Measurements from ENCODE around the gene SGCB.
"Not testable (repeated sequence)": the region's sequence is repeated elsewhere in the genome, so short reads cannot be mapped to it uniquely, and the experiment has no call there.

SGCB gene, protein sequence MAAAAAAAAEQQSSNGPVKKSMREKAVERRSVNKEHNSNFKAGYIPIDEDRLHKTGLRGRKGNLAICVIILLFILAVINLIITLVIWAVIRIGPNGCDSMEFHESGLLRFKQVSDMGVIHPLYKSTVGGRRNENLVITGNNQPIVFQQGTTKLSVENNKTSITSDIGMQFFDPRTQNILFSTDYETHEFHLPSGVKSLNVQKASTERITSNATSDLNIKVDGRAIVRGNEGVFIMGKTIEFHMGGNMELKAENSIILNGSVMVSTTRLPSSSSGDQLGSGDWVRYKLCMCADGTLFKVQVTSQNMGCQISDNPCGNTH

DNA sequence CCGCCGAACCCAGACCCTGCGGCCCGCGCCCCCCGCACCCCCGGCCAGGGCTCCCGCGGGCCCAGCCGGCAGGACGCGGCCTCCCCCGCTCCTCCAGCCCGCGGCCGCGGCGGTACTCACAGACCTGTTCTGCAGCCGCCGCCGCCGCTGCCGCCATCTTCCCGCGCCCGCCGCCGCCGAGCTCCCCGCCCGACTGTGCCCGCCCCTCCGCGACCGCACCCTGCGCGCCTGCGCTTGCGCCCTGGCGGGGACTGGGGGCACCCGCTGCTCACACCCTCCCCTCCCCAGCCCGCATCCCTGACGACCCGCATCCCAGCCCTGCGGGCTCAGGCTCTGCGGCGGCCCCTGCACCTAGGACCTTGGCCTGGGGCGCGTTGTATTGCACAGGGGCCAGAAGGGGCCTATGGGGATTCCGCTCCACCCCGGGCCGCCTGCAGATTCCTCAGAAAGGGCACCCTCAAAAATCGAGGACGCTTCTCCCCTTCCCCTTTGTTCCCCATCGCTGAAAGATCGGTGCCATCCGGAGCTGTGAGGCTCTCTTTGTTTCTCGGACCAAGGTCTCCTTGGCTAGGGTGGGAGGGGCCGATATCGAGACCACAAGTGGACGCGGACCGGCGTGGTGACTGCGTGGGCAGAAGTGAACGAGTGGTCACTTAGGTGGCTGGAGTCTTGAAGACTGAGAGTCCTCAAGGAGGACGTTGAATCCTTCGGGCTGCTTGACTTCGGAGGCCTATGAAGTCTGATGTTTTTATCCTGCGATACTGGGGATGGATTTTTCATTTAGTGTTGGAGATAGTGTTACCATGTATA is at the start of gene SGCB:
Gene SGCB (minus strand): TSS at position 197 of the 810 bp plus-strand sequence. CDS start 40 bp downstream, at position 157.
- peak in 1 of 2 experiments; percentile 21 for DNase-seq (ENCODE audit: low read depth in 2 of 2)

DNA sequence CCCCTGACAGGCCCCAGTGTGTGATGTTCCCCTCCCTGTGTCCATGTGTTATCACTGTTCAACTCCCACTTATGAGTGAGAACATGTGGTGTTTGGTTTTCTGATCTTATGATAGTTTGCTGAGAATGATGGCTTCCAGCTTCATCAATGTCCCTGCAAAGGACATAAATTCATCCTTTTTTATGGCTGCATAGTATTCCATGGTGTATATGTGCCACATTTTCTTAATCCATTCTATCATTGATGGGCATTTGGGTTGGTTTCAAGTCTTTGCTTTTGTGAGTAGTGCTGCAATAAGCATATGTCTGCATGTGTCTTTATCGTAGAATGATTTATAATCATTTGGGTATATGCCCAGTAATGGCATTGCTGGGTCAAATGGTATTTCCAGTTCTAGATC is 48.3 kb upstream of the SGCB start:
- not testable (repeated sequence) for DNase-seq (ENCODE audit: low read depth in 2 of 2)

DNA sequence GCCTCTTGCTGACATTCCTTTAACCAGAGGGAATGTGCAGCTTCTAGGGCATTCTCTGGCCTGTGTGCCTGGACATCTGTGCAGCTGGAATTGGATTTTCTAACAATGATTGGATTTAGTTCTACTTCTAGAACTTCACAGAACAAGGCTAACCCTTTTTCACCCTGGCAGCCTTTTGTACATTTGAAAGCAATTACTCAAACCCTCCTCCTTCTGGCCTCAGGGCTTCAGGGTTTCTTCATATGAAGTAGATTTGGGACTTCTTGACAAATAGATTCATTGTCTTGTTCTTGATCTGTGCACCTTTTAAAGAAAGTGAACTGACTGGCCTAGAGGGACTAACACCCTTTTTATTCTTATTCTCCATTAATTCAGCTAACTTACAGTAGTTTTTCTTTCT is 43.1 kb upstream of the SGCB start:
- no peak for DNase-seq (ENCODE audit: low read depth in 2 of 2)

DNA sequence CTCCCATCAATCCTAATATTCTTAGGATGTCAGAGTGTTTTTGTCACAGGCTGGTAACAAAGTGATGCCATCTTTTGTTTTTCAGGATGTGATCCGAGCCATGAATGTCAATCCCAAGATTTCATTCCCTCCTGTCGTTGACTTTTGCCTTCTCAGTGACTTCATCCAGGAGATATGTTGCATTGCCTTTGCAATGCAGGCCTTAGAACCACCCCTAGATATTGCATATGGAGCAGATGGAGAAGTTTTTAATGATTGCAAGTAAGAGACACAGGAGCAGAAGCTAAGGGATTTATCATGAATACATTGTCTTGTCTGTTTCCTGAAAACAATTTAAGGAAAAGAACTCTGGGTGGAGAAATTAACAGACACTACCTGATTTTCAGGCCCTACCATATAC is 41.6 kb upstream of the SGCB start:
- DNase-seq (ENCODE audit: low read depth in 2 of 2), result no peak

DNA sequence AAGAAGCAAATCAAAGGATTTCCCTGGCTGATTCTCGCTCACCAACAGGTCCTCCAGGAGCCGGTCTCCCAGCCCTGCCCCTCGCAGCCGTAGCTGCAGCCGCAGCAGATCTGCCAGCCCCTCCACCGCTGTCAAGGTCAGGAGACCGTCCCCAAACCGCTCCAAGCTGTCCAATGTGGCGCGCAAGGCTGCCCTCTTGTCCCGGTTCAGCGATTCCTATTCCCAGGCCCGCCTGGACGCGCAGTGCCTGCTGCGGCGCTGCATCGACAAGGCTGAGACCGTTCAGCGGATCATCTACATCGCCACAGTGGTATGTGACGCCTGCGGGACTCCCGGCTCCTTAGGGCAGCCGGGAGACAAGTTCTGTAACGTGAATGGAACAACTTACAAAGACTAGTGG is 38.6 kb upstream of the SGCB start:
- no peak for DNase-seq (ENCODE audit: low read depth in 2 of 2)

DNA sequence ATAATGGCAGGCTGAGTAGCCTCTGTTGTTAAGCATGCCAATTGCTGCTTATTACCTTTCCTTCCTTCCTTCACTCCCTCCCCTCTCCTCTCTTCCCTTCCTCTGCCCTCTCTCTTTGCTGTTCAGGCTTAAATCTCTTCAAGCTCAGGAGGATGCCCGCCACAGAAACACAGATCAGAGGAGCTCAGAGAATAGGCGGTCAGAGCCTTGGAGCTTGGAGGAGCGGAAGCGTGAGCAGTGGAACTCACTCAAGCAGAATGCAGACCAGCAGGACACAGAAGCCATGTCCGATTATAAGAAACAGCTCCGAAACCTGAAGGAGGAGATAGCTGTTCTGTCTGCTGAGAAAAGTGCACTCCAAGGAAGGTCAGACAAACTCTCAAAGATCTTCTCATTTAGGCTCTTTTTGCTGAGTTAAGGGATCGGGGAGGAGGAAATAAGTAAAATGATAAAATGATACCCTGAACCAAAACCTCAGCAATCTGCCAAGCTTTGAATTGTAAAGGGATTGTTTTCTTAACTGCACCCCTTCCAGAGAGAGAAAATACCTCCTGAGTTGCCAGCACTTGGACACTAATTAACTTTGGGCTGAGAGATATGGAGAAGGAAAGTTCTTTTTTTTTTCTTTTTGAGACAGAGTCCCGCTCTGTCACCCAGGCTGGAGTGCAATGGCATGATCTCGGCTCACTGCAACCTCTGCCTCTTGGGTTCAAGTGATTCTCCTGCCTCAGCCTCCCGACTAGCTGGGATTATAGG is 33.9 kb upstream of the SGCB start:
- no peak for DNase-seq (ENCODE audit: low read depth in 2 of 2)

DNA sequence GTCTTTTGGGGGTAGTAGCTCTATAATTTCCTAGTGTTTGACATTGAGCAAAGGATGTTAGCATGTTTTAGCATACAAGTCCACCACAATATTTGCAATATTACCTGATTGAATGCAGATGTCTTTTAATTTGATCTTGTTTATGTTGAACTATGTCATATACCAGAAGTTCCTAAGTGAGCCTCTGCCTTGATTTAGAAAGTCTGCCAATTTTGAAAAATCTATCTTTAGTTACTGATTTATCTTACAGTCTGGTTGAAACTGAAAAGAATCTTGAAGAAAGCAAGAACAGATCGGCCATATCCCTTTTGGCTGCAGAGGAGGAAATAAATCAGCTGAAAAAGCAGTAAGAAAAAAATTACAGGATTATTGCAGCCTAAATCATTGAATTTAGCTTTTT is 31.5 kb upstream of the SGCB start:
- DNase-seq (ENCODE audit: low read depth in 2 of 2), result no peak

DNA sequence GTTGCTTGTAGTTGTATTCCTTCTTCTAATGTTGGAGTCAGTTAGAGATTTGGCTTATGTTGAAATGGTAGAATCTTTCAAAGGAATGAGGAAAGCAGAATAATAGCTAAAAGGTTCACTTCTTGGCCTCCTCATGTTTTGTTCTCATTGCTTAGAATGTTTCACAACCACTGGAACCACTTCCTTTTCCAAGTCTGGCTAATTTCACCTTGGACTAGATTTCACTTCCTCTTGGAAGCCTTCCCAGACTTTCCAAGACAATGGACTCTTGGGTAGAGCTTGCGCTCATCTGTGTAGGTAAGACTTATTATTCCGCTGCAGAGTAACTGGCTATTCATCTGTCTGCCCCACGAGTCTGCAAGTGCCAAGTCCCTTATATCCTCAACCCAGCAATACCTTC is 21.3 kb upstream of the SGCB start:
- peak in 1 of 2 experiments; percentile 11 for DNase-seq (ENCODE audit: low read depth in 2 of 2)

DNA sequence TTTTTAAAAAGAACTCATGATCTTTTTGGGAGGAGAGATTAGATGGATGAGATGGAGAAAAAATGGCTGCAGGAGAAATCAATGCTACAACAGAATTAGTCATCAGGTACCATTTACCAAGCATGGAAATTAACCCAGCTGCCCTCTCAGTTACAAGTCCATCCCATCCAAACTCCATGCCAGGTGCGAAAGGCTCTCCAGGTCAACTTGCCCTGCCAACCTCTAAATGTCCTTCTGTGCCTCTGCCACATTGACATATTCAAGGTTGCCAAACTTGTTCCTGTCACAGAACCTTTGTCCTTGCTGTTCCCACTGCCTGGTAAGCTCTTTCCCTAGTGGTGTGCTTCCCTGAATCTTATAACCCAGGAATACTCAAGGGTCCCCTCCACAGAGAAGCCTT is 20.2 kb upstream of the SGCB start:
- no peak for DNase-seq (ENCODE audit: low read depth in 2 of 2)

DNA sequence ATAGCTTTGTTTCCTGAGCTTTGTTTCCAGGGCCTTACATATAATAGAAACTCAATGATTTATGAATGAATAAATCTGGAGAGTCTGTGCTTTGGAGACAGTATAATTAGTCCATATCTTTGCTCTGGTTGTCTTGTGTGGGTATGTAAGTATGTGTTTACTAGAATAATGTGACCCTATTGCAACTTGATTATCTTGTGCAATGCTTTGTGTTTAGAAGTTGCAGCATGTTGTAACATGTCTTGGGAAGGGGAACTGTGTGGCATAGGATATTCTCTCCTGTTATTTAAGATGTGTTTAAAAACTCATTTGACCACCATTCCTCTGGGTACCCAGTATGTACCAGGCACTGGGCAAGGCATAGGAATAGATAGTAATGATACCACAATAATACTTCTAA is 19.1 kb upstream of the SGCB start:
- DNase-seq (ENCODE audit: low read depth in 2 of 2), result no peak

DNA sequence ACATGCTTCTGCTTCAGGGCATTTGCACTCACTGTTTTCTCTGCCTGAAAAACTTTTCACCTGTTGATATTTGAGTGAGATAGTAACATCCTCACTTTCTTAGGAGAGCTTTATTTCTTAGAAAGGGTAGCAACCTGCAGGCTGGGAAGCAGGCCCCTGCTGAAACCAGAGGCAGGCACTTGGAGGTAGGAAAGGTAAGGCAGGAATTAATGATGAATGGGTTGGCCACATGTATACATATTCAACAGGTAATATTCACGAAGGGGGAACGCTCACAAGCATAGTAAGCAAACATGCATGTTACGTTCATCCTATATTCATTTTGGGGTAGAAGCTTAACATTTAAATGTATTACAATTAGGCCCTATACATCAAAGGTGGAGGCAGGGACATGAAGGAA is 16.2 kb upstream of the SGCB start:
- DNase-seq (ENCODE audit: low read depth in 2 of 2), result no peak

DNA sequence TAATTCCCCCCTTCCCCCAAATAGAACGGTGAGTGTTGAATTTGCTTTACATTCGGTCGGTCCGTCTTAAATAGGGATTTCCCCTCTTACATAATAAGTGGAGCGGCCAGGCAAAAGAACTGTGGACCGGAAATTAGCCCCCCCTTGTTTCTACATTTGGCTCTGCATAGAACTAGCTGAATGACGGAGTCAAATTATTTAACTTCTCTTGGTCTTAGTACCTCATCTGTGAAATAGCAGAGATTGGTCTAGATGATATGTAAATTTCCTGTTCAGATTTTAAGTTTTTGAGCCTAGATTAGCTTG is 14.3 kb upstream of the SGCB start:
- no peak for DNase-seq (ENCODE audit: low read depth in 2 of 2)

DNA sequence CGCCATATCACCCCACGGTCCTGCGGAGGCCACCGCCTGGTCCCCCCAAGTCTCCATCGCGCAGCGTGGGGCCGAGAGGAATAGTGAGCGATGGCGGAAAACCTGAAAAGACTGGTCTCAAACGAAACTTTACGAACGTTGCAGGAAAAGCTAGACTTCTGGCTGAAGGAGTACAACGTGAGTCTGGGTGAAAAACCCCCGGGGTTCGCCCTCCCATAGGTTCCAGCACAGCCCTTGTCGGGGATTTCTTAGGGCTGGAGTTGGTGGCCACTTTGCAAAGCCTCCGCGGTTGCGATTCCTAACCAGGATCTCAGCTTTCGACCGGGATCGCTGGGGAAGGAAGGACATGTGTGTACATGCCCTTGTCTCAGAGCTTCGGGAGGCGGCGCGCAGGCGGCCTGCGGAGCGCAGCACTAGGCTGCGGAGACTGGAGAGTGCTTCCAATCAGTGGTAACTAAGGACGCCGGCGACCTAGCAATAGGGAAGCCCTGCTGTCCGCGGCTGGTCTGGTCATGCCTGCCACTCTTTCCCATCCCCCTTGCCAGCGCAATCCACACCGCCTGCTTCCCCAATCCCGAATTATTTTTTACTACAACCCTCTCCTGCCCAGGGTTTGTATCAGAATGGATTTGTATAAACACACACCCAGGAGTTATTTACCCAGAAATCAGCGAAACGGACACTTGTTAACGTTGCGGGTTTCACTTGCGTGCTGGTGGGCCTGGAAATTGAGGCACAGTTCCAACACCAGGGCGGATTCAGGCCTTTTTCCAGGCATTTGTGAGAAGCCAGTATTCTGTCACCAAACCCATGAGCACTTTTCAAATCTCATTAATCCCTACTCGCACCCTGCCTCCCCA is 13.7 kb upstream of the SGCB start:
- peak; percentile 40 to 47 for DNase-seq (ENCODE audit: low read depth in 2 of 2)

DNA sequence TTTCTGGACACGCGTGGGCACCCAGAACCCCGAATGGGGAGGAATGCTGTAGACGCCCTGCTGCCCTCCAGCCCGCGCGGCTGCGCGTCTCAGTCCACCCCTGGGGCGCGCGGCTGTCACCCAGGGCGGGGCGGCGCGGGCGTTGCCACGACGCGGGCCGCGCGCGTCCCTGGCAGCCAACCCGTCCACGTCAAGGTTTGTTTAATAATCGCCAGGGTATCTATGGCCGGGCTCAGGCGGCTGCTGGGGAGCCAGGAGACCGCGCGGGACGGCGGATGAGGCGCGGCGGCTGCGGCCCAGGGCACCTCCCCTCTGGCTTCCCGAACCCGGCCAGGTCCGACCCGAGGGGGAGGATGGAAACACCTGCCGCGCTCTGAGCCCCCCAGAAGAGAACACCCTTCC is 13.1 kb upstream of the SGCB start, which contains the start of gene SPATA18:
Gene SPATA18 (plus strand): TSS at position 92 of the 402 bp plus-strand sequence. CDS start 401 bp downstream, outside the sequence.
- DNase-seq (ENCODE audit: low read depth in 2 of 2), result no peak

DNA sequence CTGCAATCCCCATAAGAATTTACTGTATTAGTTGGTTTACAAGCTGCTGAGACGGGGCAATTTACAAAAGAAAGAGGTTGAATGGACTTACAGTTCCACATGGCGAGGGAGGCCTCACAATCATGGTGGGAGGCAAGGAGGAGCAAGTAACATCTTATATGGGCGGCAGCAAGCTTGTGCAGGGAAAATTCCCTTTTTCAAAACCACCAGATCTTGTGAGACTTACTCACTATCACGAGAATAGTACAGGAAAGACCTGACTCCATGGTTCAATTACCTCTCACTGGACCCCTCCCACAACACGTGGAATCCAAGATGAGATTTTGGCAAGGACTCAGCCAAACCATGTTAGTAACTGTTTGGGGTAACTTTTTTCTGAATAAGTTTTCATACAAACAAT is 11.2 kb upstream of the SGCB start:
- DNase-seq (ENCODE audit: low read depth in 2 of 2), result no peak

DNA sequence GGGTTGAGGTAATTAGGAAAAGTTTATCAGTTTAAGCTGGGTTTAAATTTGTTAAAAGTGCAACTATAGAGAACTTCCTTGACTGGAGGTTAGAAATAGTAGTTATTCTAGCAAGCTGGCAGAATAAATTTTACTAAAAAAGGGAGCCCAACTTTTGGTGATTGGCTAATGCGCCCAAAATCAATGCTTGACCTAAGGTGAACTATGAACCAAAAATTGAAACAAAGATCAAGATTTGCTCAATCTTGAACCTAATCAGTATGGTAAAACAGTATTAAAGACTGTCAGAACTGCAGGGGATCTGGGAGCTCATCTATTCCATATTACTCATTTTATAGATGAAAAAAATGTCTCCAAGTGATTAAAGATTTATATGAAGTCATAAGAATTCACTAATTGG is 6.9 kb upstream of the SGCB start:
- DNase-seq (ENCODE audit: low read depth in 2 of 2), result no peak

DNA sequence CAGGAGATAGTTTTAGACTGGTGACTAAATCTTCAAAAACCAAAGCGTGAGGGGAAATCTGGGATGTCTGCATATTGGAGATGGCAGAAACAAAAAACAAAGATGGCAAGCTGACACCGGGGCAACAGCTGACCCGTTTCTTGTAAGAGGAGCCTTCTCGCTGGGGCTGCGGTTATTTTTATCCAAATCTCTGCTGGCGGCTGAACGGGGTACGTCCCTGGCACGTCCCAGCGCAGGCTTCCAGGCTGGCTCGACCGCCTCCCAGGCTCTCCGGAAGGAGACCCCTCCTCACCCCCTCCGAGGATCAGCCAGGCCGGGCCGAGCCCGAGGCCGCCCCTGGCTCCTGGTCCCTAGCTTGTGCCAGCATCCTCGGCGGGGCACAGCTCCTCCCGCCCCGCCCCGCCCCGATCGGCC is 403 bp downstream of the SGCB start:
- DNase-seq (ENCODE audit: low read depth in 2 of 2), result no peak

DNA sequence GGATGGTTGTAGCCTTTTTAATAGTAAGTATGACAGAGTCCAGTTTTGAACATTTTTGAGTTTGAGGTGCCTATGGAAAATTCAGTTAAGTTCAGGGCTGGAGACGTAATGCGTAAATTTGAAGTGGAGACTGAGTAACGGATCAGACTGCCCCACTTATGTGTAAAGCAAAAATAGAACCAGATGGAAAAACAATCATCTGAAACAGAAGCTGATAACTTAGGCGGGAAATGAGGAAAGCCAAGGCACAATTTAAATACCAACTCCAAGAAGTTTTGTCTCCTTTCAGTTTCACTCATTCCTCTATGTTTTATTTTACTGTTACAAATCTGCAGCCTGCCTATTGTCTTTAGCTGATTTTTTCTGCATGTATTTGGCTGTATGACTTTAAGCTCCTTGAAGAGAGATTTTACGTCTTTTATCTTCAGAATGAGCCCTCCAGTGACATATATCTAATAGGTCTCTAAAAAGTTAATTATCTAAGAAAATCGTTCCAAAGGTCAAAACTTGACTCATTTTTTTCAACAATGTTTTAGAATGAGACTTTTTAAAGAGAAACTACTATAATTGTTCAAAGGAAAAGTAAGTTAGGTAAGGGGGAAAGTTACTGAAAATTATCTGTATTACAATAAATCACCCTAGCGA is 1.1 kb downstream of the SGCB start:
- no peak for DNase-seq (ENCODE audit: low read depth in 2 of 2)

DNA sequence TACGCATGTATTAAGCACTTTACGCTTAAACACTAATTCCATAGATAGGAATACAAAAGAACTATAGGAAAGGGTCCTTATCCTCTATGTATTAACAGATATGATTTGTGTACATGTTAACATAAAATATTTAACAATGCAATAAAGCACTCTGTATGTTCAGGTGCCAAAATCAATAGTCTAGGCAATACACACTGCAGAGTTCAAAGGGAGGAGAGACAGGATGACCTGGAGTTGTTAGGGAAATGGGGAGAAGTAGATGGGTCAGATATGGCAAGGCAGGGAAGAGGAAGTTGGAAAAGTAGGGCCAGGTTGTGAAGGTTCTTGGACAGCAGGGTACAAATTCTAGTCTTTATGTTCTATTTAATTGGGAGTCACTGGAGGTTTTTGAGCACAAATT is 2.9 kb downstream of the SGCB start:
- DNase-seq (ENCODE audit: low read depth in 2 of 2), result no peak

DNA sequence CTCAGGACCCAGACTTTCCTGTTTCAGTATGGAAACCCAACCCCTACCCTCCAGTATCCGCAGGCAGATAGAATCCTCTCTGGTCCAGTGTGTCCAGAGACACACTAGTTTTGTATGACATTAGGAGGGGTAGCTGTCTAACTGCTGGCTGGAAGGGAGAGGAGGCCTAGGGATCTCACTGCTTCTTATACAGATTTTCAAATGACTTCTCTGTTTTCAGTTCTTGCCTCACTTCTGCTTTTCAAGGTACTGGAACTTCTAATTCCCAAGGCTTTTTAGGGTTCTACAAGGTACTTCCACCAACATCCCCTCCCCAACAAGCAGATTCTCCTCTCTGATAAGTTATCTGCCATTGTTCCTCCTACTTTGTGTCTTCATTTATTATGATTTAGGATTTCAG is 6.1 kb downstream of the SGCB start:
- DNase-seq (ENCODE audit: low read depth in 2 of 2), result no peak

DNA sequence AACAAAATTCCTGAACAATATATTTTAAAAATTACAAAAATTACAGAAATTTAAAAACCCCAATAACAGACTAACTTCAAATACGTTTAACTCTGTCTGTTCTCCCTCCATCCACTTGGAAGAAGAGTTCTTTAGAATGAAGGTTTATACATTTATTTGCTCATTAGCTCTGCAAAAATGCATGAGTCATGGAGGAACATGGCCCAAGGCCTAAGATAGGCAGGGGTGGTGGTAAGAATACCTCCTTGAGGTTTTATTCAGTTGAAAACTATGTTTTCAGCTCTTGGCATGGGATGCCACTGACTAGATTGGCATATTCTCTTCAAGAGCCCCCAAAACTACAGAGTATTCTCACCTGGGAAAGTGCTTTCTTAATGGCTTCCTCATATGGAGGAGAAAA is 9.1 kb downstream of the SGCB start:
- peak in 1 of 2 experiments; percentile 11 for DNase-seq (ENCODE audit: low read depth in 2 of 2)

All from fibroblast of skin of left biceps (primary cell).